GM19043 (cell line): ENCODE measurements around the gene FAM120A.

Experiments
- ATAC-seq: cut with Tn5 transposase; IDR thresholded peaks from one replicate; pipeline ENCODE4 v1.9.1; 2021; ENCODE audit warnings: low read depth; ENCODE audit not compliant: unreplicated experiment

Gene FAM120A

DNA sequence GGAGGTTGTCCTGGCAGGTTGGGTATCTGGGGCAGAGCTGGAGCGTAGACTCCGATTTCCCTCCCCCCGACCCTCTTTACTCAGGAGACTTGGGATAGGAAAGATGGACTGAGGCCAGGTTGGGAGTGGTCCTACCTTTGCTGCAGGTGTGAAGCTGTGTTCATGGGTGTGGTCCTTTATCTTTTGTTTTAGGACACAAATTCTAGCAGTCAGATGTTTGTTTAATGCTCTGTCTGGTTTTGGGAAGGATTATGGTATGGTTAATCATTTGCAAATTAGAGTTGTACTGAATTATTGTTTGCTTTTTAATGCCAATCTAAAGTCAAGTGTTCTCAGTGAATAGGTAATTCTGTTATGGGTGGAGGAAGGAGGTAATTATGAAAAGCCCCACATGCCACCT lies 16.0 kb downstream of the FAM120A start:
- ATAC-seq, result no peak

DNA sequence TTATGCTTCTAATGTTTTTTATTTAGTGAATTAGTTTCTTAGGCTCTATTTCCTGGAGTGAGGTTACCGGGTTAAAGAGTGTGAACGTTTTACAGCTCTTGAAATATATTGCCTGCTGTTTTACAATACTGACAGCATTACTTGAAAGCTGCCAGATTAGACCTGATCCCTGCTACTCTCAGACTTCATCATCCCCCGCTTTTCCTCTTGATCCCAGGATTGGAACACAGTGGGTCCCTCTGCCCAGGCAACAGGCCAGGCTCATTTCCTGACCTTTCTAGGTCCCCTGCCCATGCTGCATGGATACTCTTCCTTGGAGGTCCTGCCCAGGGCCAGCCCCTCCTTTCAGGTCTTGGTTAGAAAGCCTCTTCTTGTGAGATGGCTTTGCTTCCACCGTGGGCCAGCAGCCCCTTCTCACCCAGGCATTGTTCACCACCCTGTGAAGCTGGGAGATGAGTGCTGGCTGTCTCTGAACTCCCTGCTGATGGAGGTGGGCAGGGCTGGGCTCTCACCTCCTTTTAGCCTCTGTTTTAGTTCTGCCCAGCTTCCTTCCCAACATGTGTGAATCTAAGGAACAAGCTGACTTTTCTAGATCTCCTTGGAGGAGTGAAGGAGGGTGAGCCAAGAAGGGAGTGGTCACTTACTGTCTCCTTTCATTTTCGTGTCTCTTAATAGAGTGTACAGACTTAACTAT lies 17.4 kb downstream of the FAM120A start:
- ATAC-seq, result no peak

DNA sequence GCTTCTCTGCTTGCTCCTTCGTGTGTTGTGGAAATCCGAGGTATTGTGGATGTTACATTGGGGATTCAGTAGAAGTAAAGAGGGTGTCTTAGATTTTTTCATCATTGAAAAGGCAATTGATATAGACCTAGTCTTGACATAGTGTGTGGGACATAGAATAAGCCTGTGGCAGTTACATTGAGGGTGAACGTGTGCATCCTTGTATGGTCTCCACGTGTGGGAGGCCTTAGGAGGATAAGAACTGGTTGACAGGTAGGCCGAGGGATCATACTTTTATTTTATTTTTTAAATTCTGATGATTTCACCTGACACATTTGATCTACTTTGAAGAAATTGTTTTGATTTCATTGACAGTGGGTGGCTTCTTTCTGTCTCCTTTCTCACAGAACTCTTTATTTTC lies 18.9 kb downstream of the FAM120A start:
- no peak for ATAC-seq

DNA sequence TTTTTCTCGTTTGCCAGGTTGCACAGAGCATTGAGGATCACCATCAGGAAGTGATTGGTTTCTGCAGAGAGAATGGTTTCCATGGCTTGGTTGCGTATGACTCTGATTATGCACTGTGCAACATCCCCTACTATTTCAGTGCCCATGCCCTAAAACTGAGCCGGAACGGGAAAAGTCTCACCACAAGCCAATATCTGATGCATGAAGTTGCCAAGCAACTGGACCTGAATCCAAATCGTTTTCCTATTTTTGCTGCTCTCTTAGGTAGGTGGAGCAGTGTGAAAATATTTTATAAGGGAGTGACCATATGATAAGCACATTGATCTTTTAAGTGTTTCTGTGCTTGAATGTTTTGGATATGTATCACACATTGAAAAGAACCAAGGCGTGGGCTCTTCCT lies 19.6 kb downstream of the FAM120A start:
- ATAC-seq, result no peak

DNA sequence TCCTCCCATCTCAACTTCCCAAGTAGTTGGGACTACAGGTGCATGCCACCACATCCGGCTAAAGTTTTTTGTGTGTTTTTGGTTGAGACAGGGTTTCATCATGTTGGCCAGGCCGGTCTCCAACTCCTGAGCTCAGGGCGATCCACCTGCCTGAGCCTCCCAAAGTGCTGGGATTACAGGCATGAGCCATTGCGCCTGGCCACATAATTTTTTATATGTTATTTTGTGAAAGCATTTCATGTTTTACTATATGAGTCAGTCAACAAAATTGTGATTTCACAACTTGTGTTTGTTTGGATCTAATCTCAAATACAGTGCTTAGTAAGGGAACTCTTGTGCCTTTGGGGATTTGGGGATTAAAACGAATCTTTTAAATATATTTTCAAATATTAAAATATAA lies 21.9 kb downstream of the FAM120A start:
- ATAC-seq, result no peak

DNA sequence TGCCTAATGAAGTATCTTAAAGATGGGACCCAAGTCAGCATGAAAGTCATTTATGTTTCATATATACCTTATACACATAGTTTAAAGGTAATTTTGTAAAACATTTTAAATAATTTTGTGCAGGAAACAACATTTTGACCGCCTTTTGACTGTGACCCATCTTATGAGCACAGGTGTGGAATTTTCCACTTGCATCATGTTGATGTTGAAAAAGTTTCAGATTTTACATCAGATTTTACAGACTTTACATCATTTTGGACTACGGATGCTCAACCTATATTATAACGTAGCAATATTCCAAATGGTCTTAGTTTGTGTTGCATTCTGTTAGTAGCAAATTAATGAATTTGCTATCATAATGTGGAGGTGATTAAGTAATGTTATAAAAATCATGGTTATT lies 23.6 kb downstream of the FAM120A start:
- ATAC-seq, result no peak

DNA sequence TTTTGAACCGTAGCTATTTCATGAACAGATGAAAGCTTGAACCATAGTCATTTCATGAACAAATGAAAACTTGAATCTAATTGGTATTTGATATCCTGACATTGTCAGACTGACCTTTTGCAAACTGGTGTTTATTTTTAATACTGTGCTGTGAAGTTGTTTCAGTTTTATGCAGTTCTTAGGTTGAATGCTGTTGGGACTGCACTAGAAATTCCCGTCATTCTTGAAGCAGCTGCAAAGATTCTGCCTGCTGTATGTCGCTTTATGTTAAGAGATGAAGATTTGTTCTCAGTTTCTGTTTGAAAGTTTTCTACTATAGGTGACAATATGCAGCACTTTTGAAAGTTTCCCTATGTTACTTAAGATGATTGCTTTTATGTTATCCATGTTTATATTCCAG lies 24.4 kb downstream of the FAM120A start:
- ATAC-seq, result no peak

DNA sequence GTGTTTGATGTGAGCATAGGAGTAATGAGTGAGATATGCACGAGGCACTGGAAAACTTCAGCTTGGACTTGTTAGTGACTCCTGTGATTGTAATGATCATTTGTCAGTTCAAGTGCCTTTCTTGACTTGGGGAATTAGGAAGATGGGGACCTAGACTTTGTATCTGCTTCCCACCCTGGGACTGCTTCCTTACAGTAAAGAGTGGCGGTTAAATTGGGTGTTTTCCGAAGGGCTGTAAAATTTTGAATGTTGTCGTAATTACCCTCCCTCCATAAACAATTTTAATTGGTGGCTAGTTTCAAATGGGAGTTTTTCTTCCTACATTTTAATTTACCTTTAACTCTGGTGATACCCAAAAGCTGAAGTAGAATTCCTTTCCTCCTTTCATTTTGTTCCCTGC lies 25.4 kb downstream of the FAM120A start:
- ATAC-seq, result no peak

DNA sequence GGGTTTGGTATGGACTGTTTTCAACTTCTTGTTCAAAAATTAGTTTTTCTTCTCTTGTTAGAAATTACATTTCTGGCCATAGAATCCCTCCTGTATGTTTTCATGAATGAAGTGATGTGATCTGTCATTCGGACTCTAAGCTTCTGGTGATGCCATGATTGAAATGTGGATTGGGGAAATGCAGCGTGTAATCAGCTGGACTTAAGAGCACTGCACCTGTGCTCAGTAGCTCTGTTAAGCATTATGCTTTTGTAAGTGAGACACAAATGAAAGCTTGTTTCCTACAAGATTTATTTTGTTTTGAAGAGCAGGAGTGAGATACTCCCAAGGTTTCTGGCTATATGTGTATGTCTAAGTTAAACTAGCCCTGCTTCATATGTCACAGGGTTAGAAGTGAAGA lies 25.9 kb downstream of the FAM120A start:
- ATAC-seq, result no peak

DNA sequence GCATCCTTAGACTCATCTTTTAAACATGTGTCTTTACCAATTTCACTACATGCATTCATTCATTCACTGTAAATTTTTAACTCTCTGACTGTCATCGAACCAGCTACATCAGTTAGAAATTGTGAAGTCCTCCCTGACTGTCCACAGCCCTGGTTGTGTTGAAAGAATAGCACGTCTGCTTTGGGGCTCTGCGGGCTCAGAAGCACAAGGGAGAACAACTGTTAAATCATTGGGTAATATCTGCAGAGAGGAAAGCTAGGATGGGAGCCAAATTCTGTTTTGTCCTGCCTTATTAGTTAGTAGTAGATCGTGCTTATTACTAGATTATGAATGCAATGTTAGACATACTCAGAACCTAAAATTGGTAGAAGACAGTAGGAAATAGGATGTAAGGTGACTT lies 28.2 kb downstream of the FAM120A start:
- no peak for ATAC-seq

DNA sequence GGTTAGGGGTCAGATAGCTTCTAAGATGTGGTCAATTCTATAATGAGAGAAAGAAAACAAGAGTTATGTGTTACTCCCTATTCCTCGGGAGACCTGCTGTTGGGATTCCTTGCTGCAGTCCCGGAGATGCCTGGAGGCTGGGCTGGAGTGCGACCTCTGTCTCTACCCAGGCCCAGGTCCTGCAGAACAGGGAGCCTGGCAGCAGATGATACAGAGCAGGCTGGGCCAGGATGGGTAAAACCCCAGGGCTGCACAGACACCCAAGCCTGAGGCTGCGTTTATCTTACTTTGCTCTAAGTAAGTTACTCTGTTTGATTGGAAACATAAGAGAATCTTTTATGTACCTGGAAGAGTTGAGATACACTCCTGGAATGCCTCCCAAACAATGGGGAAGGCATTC lies 28.8 kb downstream of the FAM120A start:
- no peak for ATAC-seq

DNA sequence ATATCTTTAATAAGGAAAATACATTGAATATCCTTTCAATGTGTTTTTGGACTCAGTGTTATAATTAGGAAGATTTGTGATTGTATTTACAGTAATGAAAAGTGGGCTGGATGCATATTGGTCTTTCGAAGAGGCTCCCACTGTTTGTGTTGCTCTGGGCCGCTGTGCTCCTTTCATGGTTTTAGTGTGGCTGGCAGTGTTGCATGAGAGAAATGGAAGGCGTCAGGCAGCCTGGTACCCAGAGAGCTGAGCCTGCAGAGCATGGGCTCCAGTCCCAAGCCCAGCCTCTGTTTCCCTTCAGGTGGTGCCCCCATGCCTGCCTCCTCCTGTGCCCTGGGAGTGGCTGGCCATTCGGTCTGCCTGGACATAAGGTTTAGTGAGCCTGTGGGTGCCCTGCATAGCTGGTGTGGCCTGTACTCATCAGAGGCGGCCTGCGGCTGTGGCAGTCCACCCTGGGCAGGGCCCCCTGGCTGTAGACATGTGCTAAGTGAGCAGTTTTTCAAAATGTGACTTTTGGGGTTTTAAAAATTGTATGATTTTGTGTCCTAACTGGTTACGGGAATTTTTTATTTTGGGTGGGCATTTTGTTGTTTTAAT lies 29.3 kb downstream of the FAM120A start:
- no peak for ATAC-seq

DNA sequence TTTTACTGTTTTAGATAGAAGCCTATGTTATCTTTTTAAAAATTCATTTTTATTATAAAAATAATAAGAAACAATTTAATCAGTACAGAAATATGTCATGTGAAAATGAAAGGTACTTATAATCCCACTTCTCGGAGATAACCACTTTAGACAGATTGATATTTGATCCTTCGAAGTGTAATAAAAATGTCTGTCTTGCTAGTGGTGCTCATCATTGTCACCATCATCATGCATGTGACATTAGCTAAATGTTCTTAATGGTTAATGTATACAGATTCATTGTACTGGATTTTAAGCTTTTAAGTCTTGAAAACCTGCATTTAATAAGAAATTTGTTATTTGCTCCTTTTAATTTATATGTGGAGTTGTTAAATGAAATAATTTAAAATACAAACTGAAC lies 32.0 kb downstream of the FAM120A start:
- no peak for ATAC-seq

DNA sequence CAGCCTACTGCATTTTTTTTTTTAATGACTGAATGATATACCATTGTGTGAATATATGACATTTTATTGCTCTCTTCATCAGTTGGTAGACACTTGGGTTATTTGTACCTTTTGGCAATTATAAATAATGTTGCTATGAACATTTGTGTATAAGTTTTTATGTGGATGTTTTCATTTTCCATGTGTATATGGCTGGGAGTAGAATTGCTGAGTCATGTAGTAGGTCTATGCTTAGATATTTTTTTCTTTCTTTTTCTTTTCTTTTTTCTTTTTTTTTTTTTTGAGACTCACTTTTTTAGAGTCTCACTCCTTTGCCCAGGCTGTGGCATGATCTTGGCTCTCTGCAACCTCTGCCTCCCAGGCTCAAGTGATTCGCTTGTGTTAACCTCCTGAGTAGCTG lies 34.8 kb downstream of the FAM120A start:
- no peak for ATAC-seq

DNA sequence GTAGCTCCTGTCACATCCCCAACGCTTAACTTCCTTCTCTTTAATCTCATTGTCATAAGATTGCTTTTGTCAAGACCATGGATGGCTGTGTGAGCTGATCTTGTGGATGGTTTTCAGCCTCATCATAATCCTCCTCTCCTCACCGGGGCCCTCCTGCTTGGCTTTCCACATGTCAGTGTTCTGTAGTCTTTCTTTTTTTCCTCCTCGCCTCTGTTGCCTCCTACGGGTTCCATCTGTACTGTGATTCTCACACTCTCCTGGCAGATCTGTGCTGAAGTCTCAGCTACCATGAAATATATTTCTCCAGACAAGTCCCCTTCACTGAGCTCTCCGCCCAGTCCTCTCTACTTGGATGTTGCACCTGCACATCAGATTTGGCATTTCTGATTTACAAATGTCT lies 36.8 kb downstream of the FAM120A start:
- ATAC-seq, result no peak

DNA sequence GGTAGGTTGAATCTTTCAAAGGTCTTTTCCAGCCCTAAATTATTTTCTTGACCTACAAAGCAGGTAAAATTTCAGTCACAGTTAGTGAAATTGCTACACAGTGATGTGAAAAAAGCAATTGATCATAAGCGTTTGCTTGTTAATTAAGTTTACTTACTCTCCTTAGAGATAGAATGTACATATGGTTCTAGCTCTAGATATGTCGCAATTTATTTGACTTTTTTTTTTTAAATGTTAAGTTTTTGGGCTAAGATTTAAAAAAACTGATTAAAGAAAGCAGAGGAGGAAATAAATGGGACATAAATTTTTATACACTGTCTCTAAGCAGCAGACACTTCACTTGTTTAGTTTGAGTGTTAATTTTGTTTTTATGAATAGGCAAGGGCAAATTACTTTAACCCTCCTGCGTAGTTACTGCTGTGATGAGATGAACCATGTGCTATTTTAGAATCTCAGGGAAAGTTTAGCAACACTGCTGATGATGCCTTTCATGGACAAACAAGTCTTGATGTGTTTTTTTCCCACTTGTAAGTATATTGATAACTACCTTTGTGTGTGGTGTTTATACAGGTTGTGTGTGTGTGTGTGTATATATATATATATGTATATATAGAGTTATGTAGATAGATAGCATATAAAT lies 40.2 kb downstream of the FAM120A start:
- ATAC-seq, result no peak

DNA sequence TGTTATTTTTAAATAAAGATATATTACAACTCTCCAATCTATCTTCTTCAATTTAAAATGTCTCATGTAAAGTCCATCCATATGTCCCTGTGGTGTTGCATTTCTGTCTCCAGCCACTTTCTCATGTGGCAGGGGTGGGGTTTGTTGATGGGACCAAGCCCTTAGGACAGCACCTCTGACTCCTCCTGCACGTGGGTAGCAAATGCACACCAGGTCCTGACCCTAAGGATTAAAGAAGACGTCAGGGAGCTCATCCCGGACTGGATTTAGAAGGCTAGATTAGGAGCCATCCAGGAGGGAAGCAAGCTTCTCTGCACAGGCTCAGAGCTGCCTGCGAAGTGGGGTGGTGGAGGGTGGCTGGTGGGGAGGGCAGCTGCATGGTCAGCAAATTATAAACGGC lies 40.8 kb downstream of the FAM120A start:
- ATAC-seq, result no peak

DNA sequence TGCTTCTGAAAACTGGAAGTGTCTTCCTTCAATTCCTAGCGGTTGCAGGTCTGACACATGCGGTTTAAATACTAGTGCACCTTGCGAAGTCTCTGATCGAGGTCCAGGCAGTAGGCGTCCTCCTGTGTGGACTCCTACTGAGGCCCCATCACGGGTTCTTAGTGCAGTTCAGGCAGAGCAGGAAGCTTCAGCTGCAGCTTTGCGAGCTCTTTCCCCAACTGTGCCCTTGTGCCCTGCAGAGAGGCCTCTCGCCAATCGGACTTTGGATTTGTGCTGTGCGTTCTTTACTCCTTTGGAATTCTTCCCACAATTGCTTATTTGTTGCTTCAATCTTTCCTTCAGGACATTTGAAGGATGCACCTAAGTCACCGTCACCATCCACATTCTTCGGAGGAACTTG lies 42.5 kb downstream of the FAM120A start:
- ATAC-seq, result no peak

DNA sequence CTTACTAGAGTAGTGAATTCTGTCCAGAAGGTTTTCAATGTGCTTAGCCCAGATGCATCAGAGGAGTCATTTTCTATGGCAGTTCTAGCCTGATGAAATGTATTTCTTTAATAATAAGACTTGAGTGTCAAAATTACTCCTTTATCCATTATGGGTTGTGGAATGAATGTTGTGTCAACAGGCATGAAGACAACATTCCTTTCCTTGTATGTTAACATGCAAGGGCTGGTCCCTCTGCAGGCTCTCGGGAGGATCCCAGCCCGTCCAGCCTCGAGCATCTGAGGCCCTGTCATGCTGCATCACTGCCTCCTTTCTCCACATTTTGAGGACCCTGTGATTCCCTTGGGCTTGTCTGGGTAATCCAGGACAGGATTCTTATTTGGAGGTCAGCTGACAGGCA lies 44.8 kb downstream of the FAM120A start:
- ATAC-seq, result no peak

DNA sequence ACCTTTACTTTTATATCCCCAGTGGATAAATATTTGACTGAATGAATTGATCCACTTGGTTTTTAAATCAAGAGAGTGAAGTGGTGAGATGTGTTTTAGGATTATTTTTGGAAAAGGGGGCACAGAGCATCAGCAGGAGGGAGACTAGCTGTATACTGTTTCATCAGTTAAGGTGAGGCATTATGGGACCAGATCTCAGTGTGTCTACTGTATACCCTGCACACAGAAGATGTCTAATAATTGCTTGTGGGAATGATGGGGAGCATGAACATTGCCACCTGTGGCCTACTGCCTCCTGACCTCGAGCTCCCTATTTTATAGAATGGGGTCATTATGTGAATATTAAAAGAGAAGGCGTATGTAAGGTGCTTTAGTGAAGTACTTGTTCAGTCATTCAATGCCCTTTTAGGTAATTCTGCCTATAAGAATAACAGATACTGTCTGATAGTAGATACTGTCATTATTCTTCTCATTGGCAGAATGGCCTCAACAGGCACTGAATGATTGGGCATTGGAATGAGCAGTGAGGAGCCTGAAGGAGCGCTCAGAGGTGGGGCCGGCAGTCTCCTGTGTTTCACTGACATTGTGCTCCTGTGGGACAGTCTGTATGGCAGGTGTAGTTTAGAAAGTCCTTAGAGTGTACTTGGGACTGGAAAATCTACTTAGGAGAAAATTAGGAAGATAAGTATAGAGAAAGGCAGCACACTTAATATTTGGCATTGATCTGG lies 49.2 kb downstream of the FAM120A start:
- no peak for ATAC-seq

DNA sequence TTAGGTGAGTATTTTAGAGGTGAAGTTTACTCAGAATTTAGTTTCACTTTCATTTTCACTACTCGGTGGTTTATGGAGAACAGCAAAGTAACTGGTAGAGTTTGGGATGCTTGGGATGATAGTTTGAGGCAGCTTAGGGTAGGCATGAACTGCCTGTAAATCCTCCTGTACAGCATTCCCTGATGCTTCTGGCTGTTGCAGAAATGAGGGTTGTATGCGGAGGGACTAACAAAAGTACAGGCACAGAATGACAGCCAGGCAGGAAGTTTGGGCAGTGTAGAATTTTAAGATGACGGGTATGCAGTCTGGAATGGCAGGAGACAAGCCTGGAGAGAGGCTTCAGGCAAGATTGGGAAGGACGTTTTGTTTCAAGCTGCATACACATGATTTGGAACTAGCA lies 49.9 kb downstream of the FAM120A start:
- ATAC-seq, result no peak

DNA sequence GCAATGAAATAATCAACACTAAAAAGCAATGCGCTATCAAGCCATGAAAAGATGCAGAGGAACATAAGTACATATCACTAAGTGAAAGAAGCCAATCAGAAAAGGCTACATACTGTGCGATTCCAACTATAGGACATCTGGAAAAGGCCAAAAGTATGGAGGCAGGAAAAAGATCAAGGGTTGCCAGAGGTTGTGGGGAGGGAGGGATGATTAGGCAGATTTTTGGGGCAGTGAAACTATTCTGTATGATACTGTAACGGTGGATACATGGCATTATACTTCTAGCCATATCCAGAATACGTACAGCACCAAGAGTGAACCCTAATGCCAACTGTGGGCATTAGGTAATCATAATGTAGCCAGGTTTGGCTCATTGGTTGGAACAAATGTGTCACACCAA lies 51.9 kb downstream of the FAM120A start:
- no peak for ATAC-seq
